ENCODE results near the gene KISS1R.

Gene KISS1R

GRCh38 chr19:925087-925525, 8.0 kb downstream of the KISS1R start:
- no peak for DNase-seq

DNA sequence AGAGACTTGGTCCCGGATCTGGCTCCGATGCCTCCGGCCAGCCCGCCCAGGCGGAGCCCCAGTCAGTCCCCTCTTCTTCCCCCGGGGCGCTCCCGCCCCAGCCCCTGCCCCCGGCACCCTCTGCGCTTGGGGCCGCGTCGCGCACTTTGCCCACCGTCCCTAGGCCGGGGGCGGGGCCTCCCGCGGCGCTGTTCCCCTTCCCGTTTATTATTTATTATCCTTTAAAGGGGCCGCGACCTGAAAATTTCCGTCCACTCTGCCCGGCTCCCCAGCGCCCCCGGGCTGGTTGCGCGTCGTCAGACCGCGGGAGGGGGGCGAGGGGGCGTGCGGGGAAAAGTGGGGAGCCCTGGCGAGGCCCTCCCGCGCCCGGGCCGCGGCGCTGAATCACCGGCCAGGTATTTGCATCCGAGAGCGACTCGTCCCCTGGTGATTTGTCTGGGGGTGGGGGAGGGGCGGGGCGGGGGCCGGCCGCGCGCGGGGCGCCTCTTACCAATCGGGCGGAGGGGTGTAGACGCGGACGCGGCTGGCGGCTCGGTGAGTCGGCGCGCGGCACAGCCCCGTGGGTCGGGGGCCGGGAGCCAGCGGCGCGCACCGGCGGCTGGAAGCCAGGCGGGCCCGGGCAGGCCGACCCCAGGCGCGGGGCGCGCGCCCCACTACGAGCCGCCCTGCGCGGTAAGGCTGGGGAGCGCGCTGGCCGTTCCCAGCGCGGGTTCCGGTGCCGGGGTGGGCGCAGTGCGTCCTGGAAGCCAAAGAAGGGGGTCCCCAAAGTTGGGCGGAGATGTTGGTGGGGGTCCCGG, 8.6 kb downstream of the KISS1R start, which contains the start of gene ARID3A:
Gene ARID3A, plus strand, starts transcription at position 510 of the 797 bp plus-strand sequence. CDS start 3,494 bp downstream, outside the sequence.
- peak; percentile 77 for DNase-seq

DNA sequence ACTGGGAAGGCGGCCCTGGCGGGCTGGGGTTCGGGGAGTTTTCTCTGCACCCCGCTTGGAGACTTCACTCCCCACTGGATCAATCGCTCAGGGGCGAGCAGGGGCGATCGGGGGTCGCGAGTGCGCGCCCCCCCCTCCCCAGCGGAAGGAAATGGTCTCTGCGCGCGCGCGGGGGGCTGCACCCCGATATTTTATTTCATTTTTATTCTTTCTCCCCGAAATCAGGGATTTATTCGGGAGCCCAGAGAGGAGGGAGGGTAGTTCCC, 9.1 kb downstream of the KISS1R start:
- no peak for DNase-seq

DNA sequence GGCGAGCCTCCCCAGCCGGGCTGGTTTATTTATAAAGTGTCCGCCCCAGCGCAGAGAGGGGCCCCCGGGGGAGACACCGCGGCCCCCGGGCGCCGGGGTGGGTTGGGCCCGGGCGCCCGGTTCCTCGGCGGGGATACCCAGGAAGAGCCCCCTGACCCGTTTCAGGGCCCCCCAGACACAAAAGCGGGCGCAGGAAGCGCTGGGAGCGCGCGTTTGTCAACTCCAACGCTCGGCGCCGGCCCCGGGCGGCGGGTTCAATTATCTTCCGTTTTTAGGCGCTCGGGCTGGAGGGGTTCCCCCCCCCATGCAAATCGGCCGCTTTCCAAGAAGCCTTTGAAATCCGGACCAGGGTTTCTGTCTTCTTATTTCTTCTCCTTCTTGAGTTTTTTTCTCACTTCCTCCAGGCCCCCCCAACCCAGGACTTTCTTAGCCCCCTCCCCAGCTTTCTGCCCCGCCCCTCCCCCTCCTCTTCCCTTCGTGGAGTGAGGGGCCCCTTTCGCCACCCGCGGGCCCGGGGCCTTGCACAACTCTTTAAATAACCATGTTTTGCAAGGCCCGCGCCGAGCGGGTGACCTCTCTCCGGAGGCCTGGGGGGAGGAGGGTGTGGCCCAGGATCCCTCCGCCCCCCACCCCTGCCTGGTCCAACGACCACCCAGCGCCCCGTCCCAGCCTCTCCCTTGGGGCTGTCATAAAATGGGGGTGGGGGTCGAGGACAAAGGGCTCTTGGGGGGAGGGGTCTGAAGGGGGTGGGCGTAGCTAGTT, 9.6 kb downstream of the KISS1R start:
- DNase-seq = peak; percentile 18

DNA sequence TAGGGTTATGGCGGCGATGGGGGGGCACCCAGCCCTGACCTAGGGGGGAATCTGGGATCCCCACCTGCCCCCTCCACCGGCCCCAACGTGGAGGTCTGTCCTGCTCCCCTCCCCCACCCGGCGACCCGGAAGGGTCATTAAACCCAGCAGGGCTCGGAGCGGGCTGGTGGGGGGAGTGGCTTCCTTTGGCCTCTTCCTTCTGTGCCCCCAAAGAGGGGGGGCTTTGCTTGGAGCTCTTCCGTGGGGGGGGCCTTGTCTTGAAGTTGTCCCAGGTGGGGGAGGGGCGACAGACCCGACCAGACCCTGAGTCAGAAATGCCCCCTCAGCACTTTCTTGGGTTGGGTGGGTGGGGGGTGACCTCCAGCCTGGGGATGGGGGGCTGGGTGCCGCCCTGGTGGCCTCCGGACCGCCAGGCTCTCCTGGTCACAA, 10.2 kb downstream of the KISS1R start:
- DNase-seq = no peak

DNA sequence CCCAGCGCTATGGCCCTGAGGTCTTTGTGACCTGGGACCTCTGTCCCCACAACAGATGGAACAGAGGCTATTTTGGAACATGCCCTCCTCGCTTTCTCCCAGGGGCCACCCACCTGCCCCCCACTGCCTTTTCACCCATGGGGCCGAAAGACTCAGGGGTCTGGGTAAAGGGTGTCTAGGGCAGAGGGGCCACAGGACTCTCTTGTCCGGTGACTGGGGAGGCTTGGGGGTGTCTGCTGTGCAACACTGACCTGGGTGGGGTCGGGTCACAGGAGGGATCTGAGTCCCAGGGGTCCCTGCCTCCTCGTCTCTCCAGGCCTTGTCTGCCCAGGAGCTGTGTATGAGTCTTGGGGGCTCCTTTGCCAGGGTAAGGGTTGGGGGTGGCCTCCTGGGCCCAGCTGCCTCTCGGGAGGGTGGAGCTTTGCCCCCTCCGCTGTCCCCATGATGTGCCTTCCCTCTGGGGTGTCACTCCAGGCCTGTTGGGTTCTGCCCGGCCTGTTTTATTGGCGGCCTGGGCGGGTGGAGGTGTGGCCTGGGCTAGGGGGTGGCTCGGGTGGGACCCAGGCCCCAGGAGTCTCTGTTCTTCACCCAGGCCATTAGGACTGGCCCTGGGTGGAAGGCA, 10.8 kb downstream of the KISS1R start:
- DNase-seq = no peak

DNA sequence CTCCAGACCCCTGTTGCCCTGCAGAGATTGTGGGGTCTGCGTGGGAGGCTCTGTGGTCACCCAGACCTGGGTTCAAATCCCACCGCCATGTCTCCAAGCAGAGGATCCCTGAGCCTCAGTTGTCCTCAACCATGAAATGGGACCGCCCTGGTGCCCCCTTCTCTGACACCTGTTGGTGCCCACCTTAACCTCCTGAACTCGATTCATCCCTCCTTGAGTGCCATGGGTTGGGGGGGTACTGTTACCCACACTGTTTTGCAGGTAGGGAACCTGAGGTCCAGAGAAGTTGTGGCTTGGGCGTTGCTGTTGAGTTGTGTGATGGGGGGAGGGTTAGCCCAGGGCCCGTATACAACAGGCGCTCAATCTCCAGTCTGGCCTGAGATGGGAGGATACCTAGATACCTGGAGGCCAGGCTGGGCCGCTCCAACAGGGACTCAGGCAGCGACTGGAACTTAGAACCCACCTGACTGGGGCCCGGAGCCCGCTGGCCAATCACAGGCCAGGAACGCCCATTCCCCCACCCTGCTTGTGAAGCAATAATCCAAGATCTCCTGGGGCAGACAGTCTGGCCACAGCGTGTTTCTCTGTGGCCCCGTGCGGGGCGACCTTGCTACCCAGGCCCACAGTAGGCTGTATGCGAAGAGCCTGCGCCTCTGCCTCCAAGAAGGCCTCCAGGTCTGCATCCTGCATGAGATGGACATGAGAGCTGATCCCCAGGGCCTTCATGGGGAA, 11.5 kb downstream of the KISS1R start:
- DNase-seq = no peak

DNA sequence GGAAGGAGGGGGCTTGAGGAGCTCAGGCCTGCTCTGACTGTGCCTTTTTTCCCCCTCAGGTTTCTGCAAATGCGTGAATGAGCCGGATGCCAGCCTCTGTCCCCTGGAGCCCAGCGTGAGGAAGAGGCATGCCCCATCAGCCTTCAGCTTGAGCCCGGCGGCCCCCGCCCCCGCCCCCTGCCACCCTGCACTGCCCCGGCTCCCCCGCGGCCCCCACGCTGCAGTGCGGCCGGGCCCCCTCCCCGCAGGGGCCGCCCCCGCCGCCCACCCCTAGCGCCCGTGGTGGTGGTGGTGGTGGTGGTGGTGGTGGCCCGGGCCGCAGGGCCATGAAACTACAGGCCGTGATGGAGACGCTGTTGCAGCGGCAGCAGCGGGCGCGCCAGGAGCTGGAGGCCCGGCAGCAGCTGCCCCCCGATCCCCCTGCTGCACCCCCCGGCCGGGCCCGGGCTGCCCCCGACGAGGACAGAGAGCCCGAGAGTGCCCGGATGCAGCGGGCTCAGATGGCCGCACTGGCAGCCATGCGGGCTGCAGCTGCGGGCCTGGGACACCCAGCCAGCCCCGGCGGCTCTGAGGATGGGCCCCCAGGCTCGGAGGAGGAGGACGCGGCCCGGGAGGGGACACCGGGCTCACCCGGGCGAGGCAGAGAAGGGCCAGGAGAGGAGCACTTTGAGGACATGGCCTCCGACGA, 12.2 kb downstream of the KISS1R start:
- DNase-seq = no peak

GRCh38 chr19:929891-930258, 12.7 kb downstream of the KISS1R start:
- no peak for DNase-seq

DNA sequence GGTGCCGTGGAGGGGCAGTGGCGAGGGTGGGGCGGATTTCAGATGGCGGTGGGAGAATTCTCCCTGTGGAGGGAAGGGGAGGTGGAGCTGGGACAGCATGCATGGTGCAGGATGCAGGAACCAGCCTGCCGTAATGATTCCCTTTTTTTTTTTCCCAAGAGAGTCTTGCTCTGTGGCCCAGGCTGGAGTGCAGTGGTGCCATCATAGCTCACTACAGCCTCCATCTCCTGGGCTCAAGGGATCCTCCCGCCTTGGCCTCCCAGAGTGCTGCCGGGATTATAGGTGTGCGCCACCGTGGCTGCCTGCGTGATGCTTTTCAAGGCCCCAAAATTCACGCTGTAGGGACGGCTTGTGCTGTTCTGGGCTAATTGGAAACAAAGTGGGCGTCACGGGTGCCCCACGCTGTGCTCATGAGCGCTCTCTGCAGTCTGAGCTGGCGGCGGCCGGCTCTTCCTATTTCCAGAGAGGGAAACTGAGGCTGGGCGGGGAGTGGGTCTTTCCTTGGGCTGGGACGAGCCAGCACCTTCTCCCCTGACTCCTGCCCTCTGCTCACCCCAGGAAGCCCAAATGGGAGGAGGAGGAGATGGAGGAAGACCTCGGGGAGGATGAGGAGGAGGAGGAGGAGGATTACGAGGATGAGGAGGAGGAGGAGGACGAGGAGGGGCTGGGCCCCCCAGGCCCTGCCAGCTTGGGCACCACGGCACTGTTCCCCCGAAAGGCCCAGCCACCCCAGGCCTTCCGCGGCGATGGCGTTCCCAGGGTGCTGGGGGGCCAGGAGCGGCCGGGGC, 14.9 kb downstream of the KISS1R start:
- no peak for DNase-seq

- DNase-seq = no peak
Measured at GRCh38 chr19:932648-933552, 15.8 kb downstream of the KISS1R start.

GRCh38 chr19:933553-933882, 16.4 kb downstream of the KISS1R start:
- no peak for DNase-seq

GRCh38 chr19:934197-934840, 17.2 kb downstream of the KISS1R start:
- DNase-seq = no peak

DNA sequence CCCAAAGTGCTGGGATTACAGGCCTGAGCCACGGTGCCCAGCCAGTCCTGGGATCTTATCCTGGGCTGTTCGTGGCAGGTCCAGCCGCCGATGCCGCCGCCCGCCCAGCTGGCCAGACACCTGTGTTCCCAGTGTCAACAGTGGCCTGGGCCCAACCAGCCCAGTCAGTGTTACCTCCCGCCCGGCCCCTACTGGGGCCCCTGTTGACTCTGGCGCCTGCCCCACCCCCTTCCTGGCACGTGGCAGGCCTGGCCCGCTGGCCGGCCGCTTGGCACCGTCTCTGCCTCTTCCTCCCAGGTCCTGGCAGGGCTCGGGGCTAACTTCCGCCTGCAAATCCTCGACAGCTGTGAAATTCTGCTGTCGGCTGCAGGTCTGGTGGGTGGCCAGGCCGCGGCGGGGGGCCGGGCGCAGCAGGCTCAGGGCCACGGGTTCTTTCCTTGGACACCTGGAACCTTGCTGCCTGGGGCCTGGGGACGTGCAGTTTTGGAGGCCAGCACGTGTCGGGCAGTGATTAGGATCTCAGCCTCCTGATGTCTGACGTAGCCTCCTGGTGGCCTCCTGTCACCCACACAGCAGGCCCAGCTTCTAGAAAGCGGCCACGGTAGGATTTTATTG, 17.8 kb downstream of the KISS1R start:
- DNase-seq = peak; percentile 68

- DNase-seq = no peak
Measured at GRCh38 chr19:936175-936546, 19.0 kb downstream of the KISS1R start.

DNA sequence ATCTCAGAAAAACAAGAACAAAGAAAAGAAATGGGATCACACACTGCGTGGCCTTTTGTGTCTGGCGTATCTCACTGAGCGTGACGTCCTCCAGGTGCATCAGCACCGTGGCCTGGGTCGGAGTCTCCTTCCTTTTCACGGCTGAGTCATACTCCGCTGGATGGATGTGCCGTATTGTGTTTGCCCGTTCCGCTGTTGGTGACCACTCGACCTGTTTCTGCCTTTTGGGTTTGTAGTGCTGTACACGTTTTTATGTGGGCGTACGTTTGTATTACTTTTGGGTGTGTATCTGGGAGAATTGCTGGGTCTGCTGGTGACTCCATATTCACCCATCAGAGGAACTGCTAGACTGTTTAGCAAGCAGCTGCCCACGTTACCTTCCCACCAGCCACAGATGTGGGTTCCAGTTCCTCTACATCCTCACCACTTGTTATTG, 20.1 kb downstream of the KISS1R start:
- DNase-seq = no peak

GRCh38 chr19:938233-938923, 21.2 kb downstream of the KISS1R start:
- DNase-seq = no peak

DNA sequence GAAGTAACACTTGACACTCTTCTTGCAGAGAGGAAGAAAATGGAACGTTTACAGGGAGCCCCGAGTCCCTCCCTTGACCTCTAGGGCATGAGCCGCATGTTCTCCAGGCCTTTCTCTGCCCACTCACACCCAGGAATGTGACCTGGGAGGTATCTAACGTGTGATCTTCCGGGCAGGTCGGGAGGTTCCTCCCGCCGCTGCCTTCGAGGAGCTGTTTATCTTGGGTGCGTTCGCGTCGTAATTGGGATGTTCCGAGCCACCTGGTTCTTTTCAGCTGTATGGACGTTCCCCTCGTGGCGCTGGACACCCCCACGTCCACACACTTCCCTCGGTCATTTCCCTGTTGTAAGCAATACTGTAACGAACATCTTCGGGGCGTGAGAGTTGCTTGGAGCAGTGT, 22.3 kb downstream of the KISS1R start:
- DNase-seq = no peak

GRCh38 chr19:939922-940321, 22.8 kb downstream of the KISS1R start:
- no peak for DNase-seq

All from midbrain (tissue), 1 donor.